Measurements from ENCODE around the gene EPM2A.

DNA sequence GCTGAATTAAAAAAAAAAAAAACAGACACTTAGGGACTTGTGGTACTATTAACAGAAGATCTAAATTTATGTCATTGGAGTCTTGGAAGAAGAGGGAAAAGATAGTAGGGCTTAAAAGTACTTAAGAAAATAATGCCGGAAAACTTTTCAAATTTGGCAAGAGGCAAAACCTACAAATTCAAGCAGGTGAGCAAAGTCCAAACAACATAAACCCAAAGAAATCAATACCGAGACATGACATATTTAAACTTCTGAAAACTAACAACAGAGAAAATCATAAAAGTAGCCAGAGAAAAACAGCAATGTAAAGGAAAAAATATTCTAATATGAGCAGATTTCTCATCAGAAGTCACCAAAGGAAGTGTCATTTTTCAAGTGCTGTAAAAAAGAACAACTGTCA lies 44.4 kb downstream of the EPM2A start:
- TF ChIP-seq CTCF (IDR thresholded peaks at IDR 0.05) = no peak
- TF ChIP-seq POLR2A (IDR thresholded peaks at IDR 0.05) = no peak
